Liver (tissue), 9 donors: Measurements from ENCODE around the gene BLOC1S2. TPM values are rescaled to one million over a fixed set of nuclear protein-coding genes. Genes with fewer than 3 reads are reported as not detected.

ENCODE experiments used
- DNase-seq: peaks from one replicate; pipeline ENCODE4 v3.0.0-alpha.2; 2017; ENCODE audit warnings: low spot score
- H3K27ac ChIP-seq, 2 donors: one replicate each; pipeline ENCODE4 v1.7.0; 2013; ENCODE audit warnings: inconsistent platforms in 2 of 2, low read length in 2 of 2, control low read depth in 1 of 2, low read depth in 1 of 2, mild to moderate bottlenecking in 1 of 2
- H3K27me3 ChIP-seq, 4 donors: one replicate each; pipeline versions ENCODE4 v1.6.1 to v1.7.0; 2013; ENCODE audit warnings: low read length in 3 of 4, inconsistent platforms in 1 of 4, mild to moderate bottlenecking in 1 of 4, moderate library complexity in 1 of 4; ENCODE audit not compliant: control insufficient read depth in 4 of 4, insufficient read depth in 4 of 4
- H3K36me3 ChIP-seq, 4 donors: one replicate each; pipeline versions ENCODE4 v1.6.1 to v1.7.0; 2013; ENCODE audit warnings: low read length in 3 of 4, mild to moderate bottlenecking in 3 of 4, low read depth in 1 of 4, moderate library complexity in 1 of 4; ENCODE audit not compliant: control insufficient read depth in 4 of 4, insufficient read depth in 3 of 4
- H3K4me1 ChIP-seq, 4 donors: one replicate each; pipeline versions ENCODE4 v1.6.1 to v1.7.0; 2013; ENCODE audit warnings: low read length in 3 of 4, mild to moderate bottlenecking in 3 of 4, moderate library complexity in 1 of 4; ENCODE audit not compliant: control insufficient read depth in 4 of 4, insufficient read depth in 4 of 4
- H3K4me3 ChIP-seq, 3 donors: one replicate each; pipeline versions ENCODE4 v1.6.1 to v1.7.0; 2013; ENCODE audit warnings: low read length in 3 of 3, control low read depth in 1 of 3, low read depth in 1 of 3, mild to moderate bottlenecking in 1 of 3
- H3K9ac ChIP-seq, 2 donors: one replicate each; pipeline ENCODE4 v1.7.0; 2013; ENCODE audit warnings: low read length in 2 of 2, mild to moderate bottlenecking in 2 of 2, moderate library complexity in 2 of 2, control low read depth in 1 of 2, low read depth in 1 of 2
- H3K9me3 ChIP-seq, 4 donors: one replicate each; pipeline versions ENCODE4 v1.6.1 to v1.7.0; 2013; ENCODE audit warnings: low read length in 3 of 4; ENCODE audit not compliant: control insufficient read depth in 4 of 4
- ATF3 ChIP-seq: IDR thresholded peaks from 2 replicates; pipeline ENCODE4 v1.6.1; 2016; ENCODE audit warnings: antibody characterized with exemption
- CTCF ChIP-seq: fragments of 150-350 bp; IDR thresholded peaks from 2 replicates; pipeline ENCODE4 v1.5.1; 2017; ENCODE audit warnings: improper control_type of control experiment, low read depth, low read length; ENCODE audit not compliant: missing input control
- EGR1 ChIP-seq, 2 donors: IDR thresholded peaks; 2 replicates each; pipeline ENCODE4 v1.6.1; 2016 to 2018; ENCODE audit warnings: antibody characterized with exemption in 2 of 2, low read depth in 2 of 2
- FOXA1 ChIP-seq: IDR thresholded peaks from 2 replicates; pipeline ENCODE4 v1.6.1; 2016; ENCODE audit warnings: antibody characterized with exemption
- FOXA2 ChIP-seq: IDR thresholded peaks from 2 replicates; pipeline ENCODE4 v1.6.1; 2016; ENCODE audit warnings: antibody characterized with exemption
- GABPA ChIP-seq, 2 donors: IDR thresholded peaks in 1 of 2; conservative IDR thresholded peaks in 1 of 2; 2 replicates each; pipeline ENCODE4 v1.6.1; 2016; ENCODE audit warnings: antibody characterized with exemption in 2 of 2, mild to moderate bottlenecking in 1 of 2, moderate library complexity in 1 of 2
- HNF4A ChIP-seq, 2 donors: conservative IDR thresholded peaks; 2 replicates each; pipeline ENCODE4 v1.6.1; 2016; ENCODE audit warnings: antibody characterized with exemption in 2 of 2, mild to moderate bottlenecking in 2 of 2
- HNF4G ChIP-seq: IDR thresholded peaks from 2 replicates; pipeline ENCODE4 v1.6.1; 2016; ENCODE audit warnings: antibody characterized with exemption
- JUND ChIP-seq, 2 donors: IDR thresholded peaks; 2 replicates each; pipeline ENCODE4 v1.6.1; 2016; ENCODE audit warnings: antibody characterized with exemption in 2 of 2
- NR2F2 ChIP-seq: IDR thresholded peaks from 2 replicates; pipeline ENCODE4 v1.6.1; 2016; ENCODE audit warnings: antibody characterized with exemption
- REST ChIP-seq: IDR thresholded peaks from 2 replicates; pipeline ENCODE4 v1.6.1; 2016; ENCODE audit warnings: antibody characterized with exemption, mild to moderate bottlenecking
- RXRA ChIP-seq, 2 donors: IDR thresholded peaks; 2 replicates each; pipeline ENCODE4 v1.6.1; 2017 to 2018; ENCODE audit warnings: antibody characterized with exemption in 2 of 2, mild to moderate bottlenecking in 1 of 2
- SP1 ChIP-seq: IDR thresholded peaks from 2 replicates; pipeline ENCODE4 v1.6.1; 2018; ENCODE audit warnings: antibody characterized with exemption, mild to moderate bottlenecking
- TAF1 ChIP-seq: conservative IDR thresholded peaks from 2 replicates; pipeline ENCODE4 v1.6.1; 2016; ENCODE audit warnings: antibody characterized with exemption, mild to moderate bottlenecking
- YY1 ChIP-seq: IDR thresholded peaks from 2 replicates; pipeline ENCODE4 v1.6.1; 2016; ENCODE audit warnings: antibody characterized with exemption, mild to moderate bottlenecking
- ZBTB33 ChIP-seq: IDR thresholded peaks from 2 replicates; pipeline ENCODE4 v1.6.1; 2016; ENCODE audit warnings: antibody characterized with exemption
- WGBS: extraction: QIAGEN DNeasy Blood & Tissue Kit; methylation state at CpG from one replicate; pipeline ENCODE4 v1.1.7; 2013; 5-methylcytosine and 5-hydroxymethylcytosine counted together
- polyA plus RNA-seq, 2 donors: library from polyadenylated mRNA; stranded (reverse) in 1 of 2; unstranded in 1 of 2; fragments of 200-250 nt in 1 of 2; fragments of >200 nt in 1 of 2; fragmentation: Nextera tagmentation in 1 of 2; extraction: Ambion mirVana in 1 of 2; gene quantifications; one replicate each; pipeline versions ENCODE4 v1.2.1 to v1.2.3, GENCODE V29; 2013 to 2015
- total RNA-seq, 2 donors: library from RNA; depleted of rRNA; stranded (reverse); fragments of >200 nt; gene quantifications; one replicate each; pipeline ENCODE4 v1.2.3, GENCODE V29; 2014
- donor health status: healthy.
- donor health status: healthy.
- donor health status: healthy.
- donor health status: healthy.
- donor health status: healthy.

BLOC1S2 gene
- total and polyA plus RNA-seq, 4 donors, result 10.7 to 25.5 (median 22.0) TPM

- Histone ChIP-seq H3K4me3 (no peak overlapping the region), H3K27me3 (peaks cover 0 to 2% (median 0%) of the 10 kb centered on the region in 4 donors), H3K9me3 (no peaks in the 10 kb centered on the region), H3K27ac (no peak overlapping the region), H3K9ac (no peak overlapping the region), H3K4me1 (no peaks in the 10 kb centered on the region), H3K36me3 (no peaks in the 10 kb centered on the region)
- WGBS, result 94% methylated on average over 5 of the region's 5 CpGs
- TF ChIP-seq REST (no peak), ZBTB33 (no peak), HNF4A (conservative IDR thresholded peaks at IDR 0.05) (no peak), GABPA (IDR thresholded peaks at IDR 0.05 in 1 of 2, conservative IDR thresholded peaks at IDR 0.05 in 1 of 2) (no peak)
- no peak for DNase-seq
These were observed 20.4 kb upstream of the BLOC1S2 start for GRCh38 chr10:100306861-100307260.

GRCh38 chr10:100304414-100304813 lies 17.9 kb upstream of the BLOC1S2 start:
- no peak overlapping the region for H3K27ac ChIP-seq
- peaks cover 0 to 3% (median 3%) of the 10 kb centered on the region in 4 donors for H3K4me1 ChIP-seq
- no peaks in the 10 kb centered on the region for H3K36me3 ChIP-seq
- H3K9ac ChIP-seq, result no peak overlapping the region
- no peak for DNase-seq
- H3K27me3 ChIP-seq, result peaks cover 0 to 2% (median 0%) of the 10 kb centered on the region in 4 donors
- TF ChIP-seq NR2F2 (no peak), CTCF (no peak), YY1 (no peak), REST (no peak), GABPA (IDR thresholded peaks at IDR 0.05 in 1 of 2, conservative IDR thresholded peaks at IDR 0.05 in 1 of 2) (no peak), HNF4A (conservative IDR thresholded peaks at IDR 0.05) (no peak), JUND (IDR thresholded peaks at IDR 0.05) (no peak), HNF4G (no peak), FOXA1 (no peak), TAF1 (no peak), ATF3 (no peak), SP1 (no peak), EGR1 (IDR thresholded peaks at IDR 0.05; ENCODE audit: low read depth in 2 of 2) (no peak), RXRA (IDR thresholded peaks at IDR 0.05) (no peak), FOXA2 (no peak)
- H3K9me3 ChIP-seq, result no peaks in the 10 kb centered on the region
- H3K4me3 ChIP-seq, result no peak overlapping the region
- 90% methylated on average over 3 of the region's 3 CpGs for WGBS
